Right atrium auricular region (tissue), 2 donors: ENCODE results near the gene MCTP2. TPM values are rescaled to one million over a fixed set of nuclear protein-coding genes. Genes with fewer than 3 reads are reported as not detected.

ENCODE experiments used
- DNase-seq: peaks from one replicate; pipeline ENCODE4 v3.0.0-alpha.2; 2019; ENCODE audit warnings: low spot score
- H3K27ac ChIP-seq, 2 donors: fragments of 200-600 bp; sonication (generic); 1 replicate in 1 of 2; 2 replicates in 1 of 2; pipeline ENCODE4 v1.5.1; 2016 to 2019
- H3K27me3 ChIP-seq, 2 donors: fragments of 200-600 bp; sonication (generic); one replicate each; pipeline versions ENCODE4 v1.5.1 to v1.6.0; 2017 to 2019
- H3K36me3 ChIP-seq: fragments of 200-600 bp; sonication (generic); one replicate; pipeline ENCODE4 v1.5.1; 2016
- H3K4me1 ChIP-seq, 2 donors: fragments of 200-600 bp; sonication (generic); one replicate each; pipeline versions ENCODE4 v1.5.1 to v1.6.0; 2017 to 2019
- H3K4me3 ChIP-seq, 2 donors: fragments of 200-600 bp; sonication (generic); 1 replicate in 1 of 2; 2 replicates in 1 of 2; pipeline ENCODE4 v1.5.1; 2017 to 2019; ENCODE audit warnings: mild to moderate bottlenecking in 1 of 2, moderate library complexity in 1 of 2
- H3K9me3 ChIP-seq, 2 donors: fragments of 200-600 bp; sonication (generic); one replicate each; pipeline ENCODE4 v1.5.1; 2019
- total RNA-seq, 2 donors: library from RNA; depleted of rRNA; stranded (reverse); fragments of >200 nt; gene quantifications; one replicate each; pipeline ENCODE4 v1.1.0, GENCODE V29; 2016
- TF ChIP-seq, protein P1 (sequence below), 2 donors: fragments of 200-600 bp; sonication (generic); IDR thresholded peaks; one replicate each; pipeline ENCODE4 v1.5.1; 2019; ENCODE audit warnings: antibody characterized with exemption in 2 of 2

MCTP2 gene
- total RNA-seq, 2 donors from 2014 or later: 2.0 to 5.6 TPM

DNA sequence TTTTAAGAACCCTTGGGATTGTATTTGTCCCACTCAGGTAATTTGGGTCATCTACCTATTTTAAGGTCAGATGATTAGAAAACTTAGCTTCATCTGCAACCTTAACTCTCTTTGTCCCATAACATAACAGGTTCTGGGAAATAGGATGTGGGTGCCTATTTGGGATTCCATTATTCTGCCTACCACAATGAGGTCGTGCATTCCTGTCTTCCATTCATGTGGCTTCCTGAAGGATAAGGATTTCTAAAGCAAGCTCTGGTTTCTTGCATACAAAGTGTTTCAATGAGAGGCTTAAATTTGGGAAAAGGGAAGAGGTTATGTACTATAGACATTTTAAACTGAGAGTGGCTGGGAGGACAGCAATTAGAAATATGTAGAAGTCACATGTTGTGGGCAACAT, 190.3 kb downstream of the MCTP2 start:
- TF ChIP-seq, protein P1, sequence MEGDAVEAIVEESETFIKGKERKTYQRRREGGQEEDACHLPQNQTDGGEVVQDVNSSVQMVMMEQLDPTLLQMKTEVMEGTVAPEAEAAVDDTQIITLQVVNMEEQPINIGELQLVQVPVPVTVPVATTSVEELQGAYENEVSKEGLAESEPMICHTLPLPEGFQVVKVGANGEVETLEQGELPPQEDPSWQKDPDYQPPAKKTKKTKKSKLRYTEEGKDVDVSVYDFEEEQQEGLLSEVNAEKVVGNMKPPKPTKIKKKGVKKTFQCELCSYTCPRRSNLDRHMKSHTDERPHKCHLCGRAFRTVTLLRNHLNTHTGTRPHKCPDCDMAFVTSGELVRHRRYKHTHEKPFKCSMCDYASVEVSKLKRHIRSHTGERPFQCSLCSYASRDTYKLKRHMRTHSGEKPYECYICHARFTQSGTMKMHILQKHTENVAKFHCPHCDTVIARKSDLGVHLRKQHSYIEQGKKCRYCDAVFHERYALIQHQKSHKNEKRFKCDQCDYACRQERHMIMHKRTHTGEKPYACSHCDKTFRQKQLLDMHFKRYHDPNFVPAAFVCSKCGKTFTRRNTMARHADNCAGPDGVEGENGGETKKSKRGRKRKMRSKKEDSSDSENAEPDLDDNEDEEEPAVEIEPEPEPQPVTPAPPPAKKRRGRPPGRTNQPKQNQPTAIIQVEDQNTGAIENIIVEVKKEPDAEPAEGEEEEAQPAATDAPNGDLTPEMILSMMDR (IDR thresholded peaks at IDR 0.05): no peak
- DNase-seq: no peak
- no peak overlapping the region for H3K27ac ChIP-seq
- no peak overlapping the region for H3K4me3 ChIP-seq
- no peaks in the 10 kb centered on the region for H3K36me3 ChIP-seq
- H3K27me3 ChIP-seq: no peaks in the 10 kb centered on the region
- no peaks in the 10 kb centered on the region for H3K4me1 ChIP-seq
- peaks cover 0 to 5% of the 10 kb centered on the region in 2 donors for H3K9me3 ChIP-seq

DNA sequence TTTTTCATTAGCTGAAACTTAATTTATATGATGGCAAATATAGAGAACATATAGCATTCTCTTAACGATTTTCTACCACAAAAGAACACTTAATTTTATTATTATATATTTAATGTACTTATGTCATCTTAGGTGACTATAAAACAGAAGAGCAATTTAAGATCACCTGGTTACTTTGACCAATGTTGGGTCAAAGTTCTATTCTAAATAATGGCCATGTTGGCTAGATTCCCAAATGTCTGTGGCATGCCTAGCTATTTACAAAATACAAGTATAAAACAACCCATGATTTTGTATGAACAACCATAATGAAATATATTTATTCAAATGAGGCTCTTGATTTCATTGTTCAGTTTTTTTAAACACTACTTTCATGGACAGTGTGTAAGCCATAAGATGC, 200.9 kb downstream of the MCTP2 start:
- Histone ChIP-seq H3K36me3 (no peaks in the 10 kb centered on the region), H3K27ac (no peak overlapping the region), H3K27me3 (no peaks in the 10 kb centered on the region), H3K9me3 (no peaks in the 10 kb centered on the region), H3K4me1 (no peaks in the 10 kb centered on the region), H3K4me3 (no peak overlapping the region)
- no peak for DNase-seq
- TF ChIP-seq, protein P1 (IDR thresholded peaks at IDR 0.05): no peak

DNA sequence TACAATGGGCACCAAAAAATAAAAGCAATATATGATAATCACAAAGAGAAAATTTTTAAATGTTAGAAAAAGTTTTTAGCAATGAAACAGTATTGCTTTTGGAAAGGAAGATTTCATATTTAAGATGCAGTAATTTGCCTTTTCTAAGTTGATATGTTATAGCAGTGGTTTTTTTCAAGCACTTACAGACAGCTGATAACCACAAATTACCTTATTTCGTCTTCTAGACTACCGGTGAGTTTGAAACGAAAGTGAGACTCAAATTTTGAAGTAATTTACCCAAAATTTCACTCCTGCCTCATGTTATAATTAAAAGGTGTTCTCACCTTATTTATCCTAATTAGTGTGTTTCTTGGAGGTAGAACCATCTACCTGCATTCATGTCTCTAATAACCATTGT, 207.8 kb downstream of the MCTP2 start:
- DNase-seq: no peak
- H3K27me3 ChIP-seq: no peaks in the 10 kb centered on the region
- no peaks in the 10 kb centered on the region for H3K36me3 ChIP-seq
- no peak overlapping the region for H3K27ac ChIP-seq
- H3K4me3 ChIP-seq: no peak overlapping the region
- TF ChIP-seq, protein P1 (IDR thresholded peaks at IDR 0.05): no peak
- no peaks in the 10 kb centered on the region for H3K4me1 ChIP-seq
- H3K9me3 ChIP-seq: no peaks in the 10 kb centered on the region

- H3K27me3 ChIP-seq: no peaks in the 10 kb centered on the region
- H3K4me1 ChIP-seq: no peaks in the 10 kb centered on the region
- no peak overlapping the region for H3K4me3 ChIP-seq
- H3K9me3 ChIP-seq: no peaks in the 10 kb centered on the region
- no peaks in the 10 kb centered on the region for H3K36me3 ChIP-seq
- TF ChIP-seq, protein P1 (IDR thresholded peaks at IDR 0.05): no peak
- no peak for DNase-seq
- H3K27ac ChIP-seq: no peak overlapping the region
Observed at GRCh38 chr15:94441760-94442159, 210.4 kb downstream of the MCTP2 start.

DNA sequence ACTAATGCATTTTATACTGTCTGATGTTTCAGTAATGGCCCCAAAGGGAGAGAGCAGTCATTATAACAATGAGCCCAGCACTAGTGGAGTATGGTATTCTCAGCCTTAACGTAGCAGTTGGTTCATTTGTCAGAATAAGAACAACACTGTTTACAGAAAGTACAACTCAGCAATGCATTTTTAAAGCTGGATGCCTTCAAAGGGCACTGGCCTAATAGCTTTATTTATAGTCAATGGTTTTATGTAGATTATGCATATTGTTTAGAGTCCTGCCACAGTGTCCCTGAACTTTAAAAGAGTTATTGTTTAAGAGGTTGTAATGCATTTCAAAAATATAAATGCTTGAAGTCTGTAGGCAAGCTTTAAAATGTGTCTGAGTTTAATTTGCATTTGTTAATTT, 211.1 kb downstream of the MCTP2 start:
- TF ChIP-seq, protein P1 (IDR thresholded peaks at IDR 0.05): no peak
- Histone ChIP-seq H3K9me3 (no peaks in the 10 kb centered on the region), H3K36me3 (no peaks in the 10 kb centered on the region), H3K27ac (no peak overlapping the region), H3K4me1 (no peaks in the 10 kb centered on the region), H3K27me3 (no peaks in the 10 kb centered on the region), H3K4me3 (no peak overlapping the region)
- no peak for DNase-seq

GRCh38 chr15:94443186-94443585, 211.8 kb downstream of the MCTP2 start:
- no peak overlapping the region for H3K27ac ChIP-seq
- DNase-seq: no peak
- H3K27me3 ChIP-seq: no peaks in the 10 kb centered on the region
- H3K9me3 ChIP-seq: no peaks in the 10 kb centered on the region
- no peak overlapping the region for H3K4me3 ChIP-seq
- TF ChIP-seq, protein P1 (IDR thresholded peaks at IDR 0.05): no peak
- H3K4me1 ChIP-seq: no peaks in the 10 kb centered on the region
- no peaks in the 10 kb centered on the region for H3K36me3 ChIP-seq
